Germinal center (tissue), 1 donor: ENCODE data around the gene KXD1.

ENCODE experiments used
- DNase-seq: peaks from one replicate; pipeline ENCODE4 v3.0.0; 2012; ENCODE audit warnings: mixed read lengths, low spot score

The KXD1 gene

GRCh38 chr19:18601875-18602274 is 44.2 kb downstream of the KXD1 start:
- DNase-seq: no peak

DNA sequence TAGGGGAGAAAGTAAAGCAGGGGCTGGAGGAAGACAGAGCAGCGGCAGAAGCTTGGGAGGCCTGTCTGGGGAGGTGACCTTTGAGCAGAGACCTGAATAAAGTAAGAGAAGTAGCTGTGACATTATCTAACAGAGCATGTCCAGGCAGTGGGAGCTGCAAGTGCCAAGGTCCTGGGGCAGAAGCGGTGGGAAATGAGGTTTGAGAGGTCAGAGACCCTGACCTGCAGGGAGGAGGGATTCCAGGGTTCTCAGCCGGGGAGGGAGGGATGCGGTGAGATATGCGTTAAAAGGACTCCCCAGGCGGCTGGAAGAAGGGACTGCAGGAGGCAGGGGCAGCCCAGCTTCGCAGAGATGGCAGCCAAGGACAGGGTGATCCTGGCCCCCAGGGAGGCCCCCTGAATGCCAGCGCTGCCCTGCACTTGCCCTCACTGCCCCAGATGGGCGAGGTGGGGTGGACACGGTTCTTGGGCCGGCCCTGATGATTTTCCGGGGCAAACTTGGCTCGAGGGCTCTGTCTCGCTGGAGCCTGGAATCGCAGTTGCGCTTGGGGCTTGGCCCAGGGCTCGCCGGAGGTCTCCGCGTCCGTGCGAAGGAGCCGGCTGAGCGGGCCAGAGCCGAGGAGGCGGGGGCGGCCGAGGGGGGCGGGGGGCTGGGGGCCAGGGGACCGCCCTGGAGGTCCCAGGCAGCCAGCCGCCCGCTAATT is 45.7 kb downstream of the KXD1 start:
- DNase-seq: no peak

DNA sequence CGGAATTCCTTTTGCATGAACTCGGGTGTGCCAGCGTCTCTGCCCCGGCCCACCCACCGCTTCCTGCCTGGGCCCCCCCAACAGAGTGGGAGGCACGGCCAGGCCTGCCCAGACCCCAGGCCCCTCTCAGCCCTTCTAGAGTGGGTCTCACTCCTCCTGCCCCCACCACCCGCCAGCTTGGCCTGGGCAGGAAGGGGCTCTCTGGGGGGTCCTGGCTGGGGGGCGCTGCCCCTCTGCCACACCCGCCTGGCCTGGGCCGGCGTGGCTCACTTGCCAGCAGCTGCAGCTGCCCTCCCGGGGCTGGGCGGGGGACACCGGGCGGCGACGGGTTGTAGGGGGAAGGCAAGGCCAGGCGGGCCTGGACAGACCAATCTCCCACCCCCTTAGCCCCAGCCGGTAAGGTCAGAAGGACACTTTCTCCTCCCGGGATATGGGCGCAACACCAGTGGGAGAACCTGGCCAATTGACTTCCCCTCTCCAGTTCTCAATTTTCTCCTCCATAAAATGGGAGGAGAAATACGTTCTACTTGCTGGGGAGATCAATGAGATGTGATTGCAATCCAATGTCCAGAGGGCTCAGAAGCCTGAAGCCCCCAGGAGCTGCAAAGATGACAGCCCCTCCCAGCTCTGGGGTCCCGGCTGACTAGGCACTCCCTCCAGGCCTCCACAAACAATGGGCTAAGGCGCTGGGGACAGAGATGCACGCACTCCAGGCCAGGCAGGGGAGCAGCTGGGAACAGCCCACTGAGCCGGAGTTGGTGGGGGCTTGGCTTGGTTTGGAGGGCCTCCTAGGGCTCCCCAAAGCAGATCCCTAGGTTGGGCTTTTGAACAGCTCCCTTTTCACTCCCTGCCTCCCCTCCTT is 46.5 kb downstream of the KXD1 start:
- no peak for DNase-seq

DNA sequence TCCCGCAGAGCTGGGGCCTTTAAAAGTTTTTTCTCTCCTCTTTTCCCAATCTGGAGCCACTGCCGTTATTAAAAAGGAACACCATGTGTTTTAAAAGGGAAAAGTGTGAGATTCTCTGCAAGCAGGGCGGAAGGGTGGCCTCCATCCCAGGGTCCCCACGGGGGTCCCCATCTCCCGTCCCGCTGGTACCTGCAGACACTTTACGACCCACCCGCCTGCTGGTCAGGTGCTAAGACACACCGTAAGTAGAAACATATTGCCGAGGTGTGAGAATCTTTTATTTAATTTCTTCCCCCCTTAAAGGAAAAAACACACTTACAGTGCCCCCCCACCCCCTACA is 47.1 kb downstream of the KXD1 start:
- no peak for DNase-seq

GRCh38 chr19:18605196-18605545 is 47.5 kb downstream of the KXD1 start:
- no peak for DNase-seq

DNA sequence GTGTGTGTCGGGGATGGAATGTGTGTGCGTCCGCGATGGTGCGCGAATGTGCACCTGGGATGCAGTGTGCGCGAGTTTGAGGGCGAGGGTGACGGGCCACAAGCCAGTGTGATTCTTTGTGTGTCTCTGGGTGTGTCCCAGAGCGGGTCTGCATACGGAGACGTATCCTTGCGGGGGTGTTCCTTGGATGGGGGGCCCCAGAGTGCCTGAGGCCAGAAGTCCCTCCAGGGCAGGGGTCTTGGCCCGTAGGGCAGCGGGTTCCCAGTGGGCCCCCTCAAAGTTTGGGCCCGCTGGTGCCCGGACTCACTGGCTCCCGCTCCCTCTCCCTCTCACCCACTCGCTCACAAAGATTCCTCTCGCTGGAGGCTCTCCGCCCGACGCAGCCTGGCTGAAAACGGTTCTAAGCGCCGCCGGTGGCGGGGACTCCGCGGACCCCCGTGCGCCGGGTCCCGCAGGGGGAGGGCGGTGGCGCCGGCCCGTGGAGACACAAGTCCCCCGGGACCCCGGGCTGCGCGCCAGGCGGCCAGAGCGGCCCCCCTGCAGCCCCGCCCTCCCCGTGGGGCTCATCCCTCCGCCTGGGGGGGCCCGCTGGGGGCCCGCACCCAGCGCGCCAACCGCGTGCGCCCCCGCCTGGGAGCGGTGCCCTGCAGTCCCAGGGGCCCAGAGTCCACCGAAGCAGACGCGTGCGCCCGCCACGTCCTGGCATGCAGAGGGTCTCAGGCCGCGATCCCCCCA is 48.0 kb downstream of the KXD1 start:
- no peak for DNase-seq

DNA sequence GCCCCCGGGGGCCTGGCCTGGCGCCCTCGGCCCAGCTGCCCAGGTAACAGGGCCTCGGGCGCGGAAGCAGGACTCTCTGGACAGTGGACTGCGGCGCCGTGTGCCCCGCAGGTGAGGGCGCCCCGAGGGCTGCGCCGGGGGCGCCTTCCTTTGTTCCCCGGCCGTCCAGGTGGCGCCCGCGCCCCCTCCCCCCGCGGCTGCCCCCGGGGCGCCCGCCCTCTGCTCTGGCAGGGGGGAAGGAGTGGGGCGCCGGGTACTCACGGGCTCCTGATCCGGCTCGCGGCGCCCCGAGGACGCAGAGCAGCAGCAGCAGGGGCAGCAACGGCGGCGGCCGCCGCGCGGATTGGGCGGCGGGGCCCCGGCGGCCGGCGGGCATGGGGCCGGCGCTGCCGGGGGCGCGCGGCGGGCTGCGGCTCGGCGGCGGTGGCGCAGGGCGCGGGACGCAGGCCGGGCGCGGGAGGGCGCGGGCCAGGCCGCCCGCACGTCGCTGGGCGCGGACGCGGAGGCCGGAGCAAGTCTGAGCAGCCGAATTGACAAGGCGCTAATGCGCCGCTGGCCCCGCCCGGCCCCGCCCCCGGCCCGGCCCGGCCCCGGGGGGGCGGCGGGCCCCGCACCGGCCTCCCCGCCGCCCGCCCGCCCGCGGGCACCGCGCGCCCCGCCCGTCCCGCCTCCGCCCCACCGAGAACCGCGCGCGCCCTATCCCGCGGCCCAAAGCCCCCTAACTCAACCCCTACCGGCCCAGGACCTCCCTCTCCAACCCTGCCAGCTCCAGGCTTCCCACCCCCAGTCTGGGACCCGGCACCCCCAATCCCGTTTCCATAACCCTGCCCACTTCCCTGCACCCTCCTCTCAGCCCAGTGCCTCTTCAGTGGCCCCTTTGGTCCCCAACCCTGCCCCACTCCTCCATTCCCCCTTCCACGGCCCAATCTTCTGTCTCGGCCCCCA is 48.9 kb downstream of the KXD1 start, which contains the start of gene CRLF1:
TSS of gene CRLF1 (minus strand) at position 519 of the 945 bp plus-strand sequence. CDS start at position 376, 143 bp downstream.
- DNase-seq: no peak

DNA sequence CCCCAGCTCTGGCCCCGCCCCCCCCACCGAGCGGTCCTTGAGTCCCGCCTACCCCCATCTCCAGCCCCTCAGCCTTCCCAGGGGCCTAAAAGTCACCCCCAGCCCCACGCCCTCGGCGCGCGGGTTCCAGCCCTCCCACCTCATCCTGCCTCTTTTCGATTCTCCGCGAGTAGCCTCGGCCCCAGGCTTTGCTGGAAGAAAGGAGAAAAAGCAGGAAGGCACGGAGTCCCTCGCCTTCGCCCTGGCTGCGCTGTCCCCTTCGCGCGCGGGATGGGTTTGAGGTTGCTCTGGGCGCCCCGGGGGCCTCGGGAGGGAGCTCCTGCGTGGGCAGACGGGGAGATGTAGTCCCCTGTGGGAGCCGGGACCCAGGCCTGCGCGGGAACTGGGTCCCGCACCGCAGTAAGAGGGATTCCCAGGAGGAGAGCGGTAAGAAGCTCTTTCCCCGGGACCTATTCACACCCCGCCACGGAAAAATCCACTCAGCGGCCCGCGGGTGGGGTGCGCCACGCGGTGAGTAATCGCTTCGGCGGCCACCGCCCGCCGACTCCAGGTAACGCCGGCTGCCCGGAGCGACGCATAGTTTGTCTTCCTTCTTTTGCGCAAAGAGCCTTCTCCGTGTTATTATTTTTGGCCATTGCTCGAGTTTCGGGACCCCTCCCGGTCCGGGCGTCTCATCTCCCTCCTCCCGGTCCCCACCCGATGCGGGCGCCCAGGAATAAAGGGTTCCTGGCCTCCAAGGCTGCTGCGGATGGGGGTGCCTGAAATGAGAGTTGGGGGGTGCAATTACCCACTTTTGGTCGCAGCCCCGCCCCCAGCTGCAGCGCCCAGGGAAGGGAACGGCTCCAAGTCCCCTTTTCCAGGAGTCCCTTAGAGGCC is 49.8 kb downstream of the KXD1 start:
- no peak for DNase-seq

DNA sequence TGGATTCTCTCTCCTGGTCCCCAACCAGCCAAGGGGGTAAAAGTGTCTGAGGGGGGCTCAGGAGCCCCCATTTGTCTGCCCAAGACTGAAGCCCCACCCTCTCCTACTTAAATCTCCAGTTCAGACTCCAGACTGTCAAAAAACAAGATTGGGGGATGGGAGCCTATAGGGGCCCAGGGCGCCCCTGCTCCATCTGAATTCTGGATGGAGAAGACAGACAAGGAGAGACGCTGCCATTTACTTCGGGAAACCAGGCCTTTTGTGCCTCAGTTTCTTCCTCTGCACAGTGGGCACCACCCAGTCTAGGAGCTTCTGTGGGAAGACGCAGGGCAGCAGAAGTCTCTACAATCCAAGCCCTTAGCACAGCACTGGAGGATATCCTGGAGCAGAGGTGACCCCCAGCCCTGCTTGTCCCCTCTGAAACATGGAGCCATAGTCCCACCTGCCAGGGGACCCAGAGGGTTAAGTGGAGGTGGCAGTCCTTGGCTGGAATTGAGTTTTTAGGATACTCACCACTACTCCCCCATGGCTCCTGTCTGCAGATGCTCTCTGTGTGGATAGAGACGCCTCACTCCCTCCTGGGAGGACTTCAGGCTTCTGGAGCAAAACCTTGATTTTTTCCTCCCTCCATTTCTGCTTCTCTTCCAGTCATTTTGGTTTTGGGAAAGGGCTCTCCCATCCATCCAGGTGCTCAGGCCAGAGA is 50.6 kb downstream of the KXD1 start:
- DNase-seq: no peak

DNA sequence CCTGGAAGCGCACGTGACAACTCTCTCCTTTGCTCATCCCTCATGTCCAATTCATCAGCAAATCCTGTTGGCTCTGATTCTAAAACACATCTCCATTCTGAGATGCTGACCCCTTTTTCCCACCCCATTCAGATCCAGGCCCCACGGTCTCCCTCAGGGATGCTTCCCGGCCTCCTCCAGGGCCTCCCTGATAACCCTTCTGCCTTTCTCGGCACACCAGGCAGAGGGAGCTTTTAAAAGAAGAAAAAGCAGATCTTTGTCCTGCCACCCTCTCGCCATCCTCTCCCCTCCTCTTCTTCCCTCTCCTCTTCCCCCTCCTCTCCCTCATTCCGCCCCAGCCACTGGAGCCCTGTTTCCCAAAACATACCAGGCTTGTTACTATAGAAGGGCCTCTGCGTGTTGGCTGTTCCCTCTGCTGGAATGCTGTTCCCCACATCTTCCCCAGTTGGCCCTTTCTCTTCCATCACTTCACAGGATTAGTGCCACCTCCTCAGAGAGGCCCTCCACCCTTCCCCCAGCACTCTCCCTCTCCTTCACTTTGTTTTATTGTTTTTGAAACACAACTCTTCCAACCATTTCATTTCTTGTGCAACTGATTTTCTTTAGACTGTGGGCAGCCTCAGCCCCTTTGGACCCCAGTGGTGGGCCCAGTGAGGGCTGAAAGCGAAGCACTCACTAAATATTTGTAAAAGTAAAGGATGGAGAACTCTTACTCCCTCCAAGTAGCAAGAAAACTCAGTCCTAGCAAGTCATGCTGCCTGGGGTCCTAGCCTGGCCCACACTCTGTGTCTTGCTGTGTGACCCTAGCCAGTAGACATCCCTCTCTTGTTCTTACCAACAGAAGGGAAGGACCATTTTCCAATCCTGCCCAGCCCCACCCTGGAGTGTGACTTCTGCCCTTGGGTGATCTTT is 51.4 kb downstream of the KXD1 start:
- DNase-seq: no peak

DNA sequence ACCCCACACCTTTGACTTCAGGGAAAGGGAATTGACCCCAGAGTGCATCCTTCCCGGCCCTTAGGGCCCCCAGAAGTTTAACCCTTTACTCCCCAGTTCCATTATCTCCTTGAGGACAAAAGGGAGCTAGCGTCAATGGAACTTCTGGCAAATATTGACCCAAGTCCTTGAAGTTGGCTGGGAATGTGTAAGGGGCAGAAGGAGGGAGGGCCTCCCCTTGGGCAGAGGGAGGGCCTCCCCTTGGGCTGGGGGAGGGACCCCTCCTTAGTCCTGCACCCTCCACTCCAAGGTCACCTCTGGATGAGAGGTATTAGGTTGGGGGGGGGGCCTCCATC is 52.0 kb downstream of the KXD1 start:
- no peak for DNase-seq

GRCh38 chr19:18610245-18610555 is 52.5 kb downstream of the KXD1 start:
- DNase-seq: no peak

DNA sequence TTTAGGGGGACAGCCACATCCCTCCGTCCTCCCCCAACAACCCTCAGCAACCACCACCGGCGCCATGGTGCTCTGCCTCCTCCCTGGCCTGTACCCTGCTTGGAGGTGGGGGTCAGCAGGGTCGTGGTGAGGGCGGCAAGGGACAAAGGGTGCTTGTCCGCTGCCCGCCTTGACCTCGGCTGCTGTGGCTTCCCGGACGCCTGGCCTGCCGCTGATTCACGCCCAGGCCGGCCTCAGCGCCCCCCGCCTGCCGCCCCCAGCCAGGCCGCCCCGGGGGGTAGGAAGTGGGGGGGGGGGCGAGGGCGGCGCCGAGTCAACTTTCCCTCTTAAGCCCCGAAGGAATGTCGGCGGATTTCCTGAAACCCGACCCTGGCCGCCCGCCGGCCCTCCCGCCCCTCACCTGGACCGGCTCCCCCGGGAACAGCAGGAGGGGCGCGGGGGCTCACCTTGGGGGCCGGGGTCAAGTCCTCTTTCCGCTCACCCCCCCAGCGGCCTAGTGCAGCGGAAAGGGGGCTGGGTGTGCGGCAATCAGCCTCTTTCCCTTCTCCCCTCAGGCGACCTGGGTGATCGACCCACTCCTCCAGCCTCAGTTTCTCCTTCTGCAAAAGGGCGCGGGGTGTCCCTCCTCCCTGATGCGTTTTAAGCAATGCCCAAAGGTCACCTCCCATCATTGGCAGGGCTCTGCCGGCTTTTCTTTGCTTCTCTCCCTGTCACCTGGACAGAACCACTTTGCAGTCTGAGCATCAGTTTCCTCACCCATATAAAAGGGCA is 53.1 kb downstream of the KXD1 start:
- DNase-seq: no peak

- DNase-seq: no peak
These were observed 53.8 kb downstream of the KXD1 start for GRCh38 chr19:18611327-18612050.

DNA sequence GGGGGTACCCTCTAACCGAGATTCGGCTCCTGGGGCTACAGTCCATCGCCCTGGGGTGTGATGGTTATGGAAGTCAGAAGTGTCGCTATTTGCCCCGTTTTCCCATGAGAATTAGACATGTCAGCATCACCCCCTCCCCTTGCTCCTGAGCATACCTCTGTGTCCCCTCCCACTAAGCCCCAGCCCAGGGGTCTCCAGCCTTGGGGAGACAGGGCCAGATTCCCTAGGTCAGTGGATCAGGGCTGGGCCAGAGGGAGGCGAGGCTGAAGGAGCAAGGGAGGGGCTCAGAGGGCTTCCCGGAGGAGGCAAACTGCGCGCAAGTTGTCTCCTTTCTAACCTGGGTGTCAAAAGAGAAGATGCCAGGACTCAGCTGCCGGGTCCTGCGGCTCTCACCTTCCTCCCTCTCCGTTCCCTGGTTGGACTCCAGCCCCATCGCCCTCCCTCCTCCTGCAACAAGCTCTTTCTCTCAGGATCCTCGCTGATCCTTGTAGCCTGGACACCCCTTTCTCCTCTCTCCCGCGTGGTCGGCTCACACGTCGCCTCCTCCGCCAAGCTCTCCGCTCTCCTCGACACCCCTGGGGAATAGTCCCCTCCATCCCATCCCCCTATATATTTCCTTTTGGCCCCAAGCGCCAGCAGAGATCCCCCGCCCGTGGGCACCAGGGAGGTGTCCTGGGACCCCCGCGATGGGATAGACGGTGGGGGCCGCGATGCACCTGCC is 54.5 kb downstream of the KXD1 start:
- no peak for DNase-seq

DNA sequence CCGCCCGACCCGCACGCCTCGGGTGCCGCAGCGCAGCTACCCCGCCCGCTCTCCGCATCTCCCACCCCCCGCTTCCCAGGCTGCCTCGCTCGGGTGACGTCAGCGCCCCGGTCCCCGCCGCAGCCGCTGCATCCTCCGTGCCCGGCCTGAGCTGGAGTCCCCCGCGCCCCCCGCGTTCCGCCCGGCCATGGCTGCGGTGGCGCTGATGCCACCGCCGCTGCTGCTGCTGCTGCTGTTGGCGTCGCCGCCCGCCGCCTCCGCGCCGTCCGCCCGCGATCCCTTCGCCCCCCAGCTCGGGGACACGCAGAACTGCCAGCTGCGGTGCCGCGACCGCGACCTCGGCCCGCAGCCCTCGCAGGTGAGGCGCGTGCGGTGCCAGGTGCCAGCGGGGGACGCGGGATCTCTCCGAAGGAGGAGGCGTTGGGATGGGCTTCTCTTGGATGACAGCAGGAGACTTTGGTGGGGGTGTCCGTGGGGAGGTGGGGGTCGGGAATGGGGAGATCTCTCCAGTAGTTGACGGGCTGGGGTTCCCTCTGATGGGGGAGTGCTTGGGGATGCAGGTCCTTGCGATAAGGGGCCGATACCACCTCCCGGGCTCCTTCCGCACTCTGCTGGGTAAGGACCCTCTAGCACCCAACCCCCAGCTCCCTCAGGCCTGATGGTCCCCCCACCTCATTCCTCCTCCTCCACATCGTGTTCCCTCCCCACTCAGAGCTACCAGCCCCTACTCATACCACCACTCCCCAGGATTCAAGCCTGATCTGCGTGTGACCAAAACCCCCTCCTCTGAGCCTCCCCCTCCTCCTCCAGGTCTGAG is 55.3 kb downstream of the KXD1 start, which contains the start of gene TMEM59L:
TSS of gene TMEM59L (plus strand) at position 99 of the 817 bp plus-strand sequence. CDS start at position 188, 89 bp downstream.
- no peak for DNase-seq
